GF-D8 (cell line): ENCODE results near the gene COQ3.
A peak's percentile ranks its signal among the peaks of the same experiment; 100 is the strongest.
"Not testable (repeated sequence)": the region's sequence is repeated elsewhere in the genome, so short reads cannot be mapped to it uniquely, and the experiment has no call there.

Experiments
- DNase-seq: peaks from one replicate; lab custom pipeline; 2025; lab: John Stamatoyannopoulos, UW

COQ3 gene

DNA sequence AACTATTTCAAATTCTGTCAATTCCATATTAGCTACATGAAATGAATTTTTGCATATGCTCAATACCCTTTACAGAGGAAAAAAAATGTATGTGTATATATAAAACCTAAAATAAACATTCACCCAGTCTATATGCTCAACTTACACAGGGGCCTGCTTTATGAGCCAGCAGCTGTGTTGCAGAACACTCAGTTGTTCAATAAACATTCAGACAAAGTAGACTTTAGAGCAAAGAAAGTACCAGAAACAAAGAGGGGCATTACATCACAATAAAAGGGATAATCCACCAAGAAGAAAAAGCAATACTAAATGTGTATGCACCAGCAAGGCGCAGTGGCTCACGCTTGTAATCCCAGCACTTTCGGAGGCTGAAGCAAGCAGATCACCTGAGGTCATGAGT, 9.5 kb downstream of the COQ3 start:
- no peak for DNase-seq

DNA sequence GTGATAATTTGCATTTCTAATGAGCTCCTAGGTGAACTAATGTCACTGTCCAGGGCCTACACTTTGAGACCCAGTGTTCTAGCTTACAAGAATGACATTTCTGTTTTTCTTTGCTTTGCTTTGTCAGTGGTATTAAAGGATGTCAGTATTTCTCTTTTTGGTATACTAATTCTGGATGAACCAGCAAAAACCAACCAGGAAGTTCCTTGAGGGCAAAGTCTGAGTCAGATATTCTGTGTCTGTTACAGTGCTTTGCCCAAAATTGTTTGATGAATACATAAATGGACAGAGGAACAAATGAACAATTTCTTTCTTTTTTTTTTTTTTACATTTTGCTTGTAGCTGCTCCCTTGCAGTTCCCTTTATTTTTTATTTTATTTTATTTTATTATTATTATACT, 15.4 kb downstream of the COQ3 start:
- DNase-seq, result no peak

GRCh38 chr6:99369533-99369932, 24.5 kb downstream of the COQ3 start:
- DNase-seq, result no peak

DNA sequence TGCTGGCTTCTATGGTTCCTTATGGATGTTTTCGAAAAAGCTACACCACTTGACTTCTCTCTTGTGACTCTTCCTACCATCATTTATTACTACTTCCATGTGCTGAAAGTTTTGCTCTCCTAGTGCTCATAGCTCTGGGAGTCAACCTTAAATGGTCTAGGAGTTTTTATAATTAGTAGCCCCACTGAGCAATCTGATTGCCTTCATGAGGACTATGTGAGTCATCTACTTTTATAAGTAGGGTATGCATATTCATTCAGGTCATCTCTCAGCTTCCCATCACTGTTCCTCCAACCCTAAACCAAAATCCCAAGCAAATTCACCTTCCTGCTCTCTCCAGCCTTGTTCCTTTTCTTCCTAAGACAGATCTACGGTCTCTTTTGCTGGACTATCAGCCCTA, 27.1 kb downstream of the COQ3 start:
- DNase-seq, result no peak

DNA sequence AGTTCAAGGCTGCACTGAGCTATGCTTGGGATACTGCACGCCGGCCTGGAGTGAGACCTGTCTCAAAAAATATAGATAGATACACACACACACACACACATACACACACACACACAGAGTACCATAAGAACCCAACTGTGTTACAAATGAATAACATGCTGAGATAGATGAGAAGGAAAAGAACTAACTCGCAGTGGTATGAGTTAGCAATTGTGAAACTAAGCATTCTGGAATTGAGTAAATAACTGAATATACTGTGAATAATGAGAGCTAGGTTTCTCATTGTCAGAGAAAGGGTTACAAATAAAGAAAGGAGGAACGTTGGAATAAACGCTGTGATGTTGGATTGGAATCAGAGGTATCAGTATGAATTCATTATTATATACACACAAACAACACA, 30.0 kb downstream of the COQ3 start:
- DNase-seq, result no peak

DNA sequence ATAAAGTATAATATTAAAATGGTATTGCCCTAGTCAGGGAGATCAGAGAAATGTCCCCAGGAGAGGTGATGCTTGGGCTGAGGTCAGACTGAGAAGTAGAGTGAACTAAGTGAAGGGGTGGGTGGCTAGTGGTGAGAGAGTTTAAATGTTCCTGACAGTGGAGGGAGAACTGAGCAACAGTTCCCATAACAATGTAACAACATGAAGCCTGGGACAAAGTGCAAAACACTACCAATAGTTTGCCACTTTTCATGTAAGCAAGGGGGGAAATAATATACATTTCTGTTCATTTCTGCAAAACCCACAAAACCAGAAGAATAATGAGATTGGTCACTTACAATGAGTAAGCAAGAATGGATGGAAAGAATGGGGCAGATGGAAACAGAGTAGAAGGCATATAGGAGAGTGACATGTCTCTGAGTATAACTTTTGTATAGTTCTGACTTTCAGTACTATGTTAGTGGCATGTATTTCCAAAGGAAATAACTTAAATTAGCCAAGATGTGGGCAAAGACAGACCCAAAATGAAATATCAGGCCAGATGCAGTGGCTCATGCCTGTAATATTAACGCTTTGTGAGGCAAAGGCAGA, 31.2 kb downstream of the COQ3 start:
- DNase-seq, result no peak

DNA sequence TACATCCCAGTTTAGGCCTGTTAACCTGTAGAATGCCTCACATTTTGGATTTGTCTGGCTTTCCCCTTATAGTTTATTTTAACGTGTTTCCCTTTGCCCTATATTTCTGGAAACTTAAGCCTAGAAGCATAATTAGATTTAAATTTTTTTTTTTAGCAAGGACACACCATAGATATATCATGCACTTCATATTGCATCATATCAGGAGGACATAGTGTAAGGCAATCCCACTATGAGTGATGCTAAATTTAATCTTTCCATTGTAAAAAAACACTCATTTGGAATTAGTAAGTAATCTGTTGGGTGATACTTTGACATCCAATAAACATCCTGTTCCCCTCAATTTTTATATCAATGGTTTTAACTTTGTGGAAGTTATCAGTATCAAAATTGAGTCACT, 34.2 kb downstream of the COQ3 start:
- no peak for DNase-seq

DNA sequence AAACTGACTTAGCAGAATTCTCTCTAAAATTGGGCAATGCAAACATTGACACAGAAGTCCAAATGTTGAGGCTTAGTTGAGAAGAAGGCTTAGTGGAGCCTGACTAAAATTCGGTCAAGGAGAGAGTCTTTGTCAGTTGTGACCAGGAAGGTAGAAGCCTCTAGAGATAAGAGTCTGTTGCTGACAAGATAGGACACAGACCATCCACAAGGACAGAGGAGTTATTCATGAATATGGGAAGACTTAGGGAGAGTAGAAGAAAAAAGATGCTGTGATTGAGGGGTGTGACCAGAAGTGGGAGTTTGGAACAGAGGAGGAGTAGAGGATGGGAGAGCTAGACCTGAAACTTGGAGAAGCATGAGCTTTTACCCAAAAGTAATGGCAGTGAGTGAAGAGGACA, 37.4 kb downstream of the COQ3 start:
- no peak for DNase-seq

- DNase-seq, result no peak
Measured at GRCh38 chr6:99354983-99355382, 39.0 kb downstream of the COQ3 start.

DNA sequence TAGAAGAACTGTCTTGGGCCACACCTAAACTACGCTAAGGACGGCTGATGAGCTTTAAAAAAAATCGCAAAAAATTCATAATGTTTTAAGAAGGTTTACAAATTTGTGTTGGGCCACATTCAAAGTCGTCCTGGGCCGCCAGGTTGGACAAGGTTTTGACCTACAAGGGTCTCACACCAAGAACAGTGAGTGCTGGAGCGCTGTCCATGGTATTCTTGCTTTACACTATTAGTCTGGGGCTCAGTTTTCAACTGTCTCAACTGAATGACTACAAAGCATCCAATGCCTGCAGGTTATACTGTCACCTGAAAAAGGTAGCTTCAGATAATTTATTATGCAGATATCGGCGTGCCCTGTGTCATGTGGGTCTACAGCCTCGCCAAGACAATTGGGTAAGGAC, 40.9 kb downstream of the COQ3 start:
- DNase-seq, result no peak

GRCh38 chr6:99350573-99350972, 43.4 kb downstream of the COQ3 start:
- no peak for DNase-seq

- no peak for DNase-seq
Measured at GRCh38 chr6:99349171-99350141, 44.5 kb downstream of the COQ3 start, which contains the start of gene FAXC. FAXC (minus strand) TSS chr6:99349674; CDS start chr6:99349372, 302 bp downstream.

GRCh38 chr6:99348288-99349170, 45.5 kb downstream of the COQ3 start:
- DNase-seq, result no peak

DNA sequence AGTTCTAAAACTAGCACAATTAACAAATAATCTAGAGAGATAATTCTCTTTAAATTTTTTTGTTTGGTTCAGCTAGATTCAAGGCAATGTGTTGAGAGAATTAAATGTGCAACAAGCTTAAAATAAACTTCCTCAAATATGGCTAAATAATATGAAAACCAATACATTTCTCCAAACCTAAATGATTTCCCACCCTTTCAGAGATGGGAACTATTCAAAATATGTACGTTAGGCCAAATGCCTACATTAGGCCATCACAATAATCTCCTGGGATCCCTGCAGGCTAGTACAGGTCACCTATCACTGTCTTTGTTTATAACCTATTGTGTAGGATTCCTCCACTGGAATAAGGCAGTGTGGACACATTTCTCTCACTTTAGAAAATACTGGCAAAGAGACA, 46.2 kb downstream of the COQ3 start:
- DNase-seq, result no peak

GRCh38 chr6:99346595-99346994, 47.4 kb downstream of the COQ3 start:
- DNase-seq, result no peak

- no peak for DNase-seq
Measured at GRCh38 chr6:99345164-99345563, 48.8 kb downstream of the COQ3 start.

GRCh38 chr6:99344289-99344688, 49.7 kb downstream of the COQ3 start:
- DNase-seq, result no peak

DNA sequence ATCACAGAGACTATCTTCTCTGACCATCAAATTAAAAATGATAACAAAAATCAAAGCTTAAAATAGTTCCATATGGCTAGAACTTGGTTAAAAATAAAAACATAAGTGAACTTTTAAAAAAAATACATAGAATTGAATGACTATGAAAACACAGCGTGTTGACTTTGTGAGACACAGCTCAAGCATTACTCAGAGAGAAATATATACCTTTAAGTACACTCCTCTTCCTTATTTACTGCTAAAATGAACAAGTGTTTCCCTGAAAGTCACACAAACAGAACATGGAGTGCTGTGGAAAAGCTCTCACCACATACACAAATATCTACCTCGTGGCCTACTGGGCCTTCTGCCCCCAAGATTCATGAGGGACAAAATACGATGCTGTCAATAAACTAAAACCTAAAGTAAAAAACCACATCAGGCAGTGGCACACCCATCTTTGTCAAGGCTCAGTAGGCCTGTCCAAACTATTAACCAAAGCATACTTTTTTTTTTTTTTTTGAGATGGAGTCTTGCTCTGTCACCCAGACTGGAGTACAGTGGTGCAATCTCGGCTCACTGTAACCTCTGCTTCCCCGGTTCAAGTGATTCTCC, 52.0 kb downstream of the COQ3 start:
- no peak for DNase-seq

GRCh38 chr6:99338188-99338587, 55.8 kb downstream of the COQ3 start:
- no peak for DNase-seq

GRCh38 chr6:99335298-99335697, 58.7 kb downstream of the COQ3 start:
- DNase-seq, result not testable (repeated sequence)

- DNase-seq, result peak; percentile 14
Measured at GRCh38 chr6:99334526-99335127, 59.4 kb downstream of the COQ3 start.

DNA sequence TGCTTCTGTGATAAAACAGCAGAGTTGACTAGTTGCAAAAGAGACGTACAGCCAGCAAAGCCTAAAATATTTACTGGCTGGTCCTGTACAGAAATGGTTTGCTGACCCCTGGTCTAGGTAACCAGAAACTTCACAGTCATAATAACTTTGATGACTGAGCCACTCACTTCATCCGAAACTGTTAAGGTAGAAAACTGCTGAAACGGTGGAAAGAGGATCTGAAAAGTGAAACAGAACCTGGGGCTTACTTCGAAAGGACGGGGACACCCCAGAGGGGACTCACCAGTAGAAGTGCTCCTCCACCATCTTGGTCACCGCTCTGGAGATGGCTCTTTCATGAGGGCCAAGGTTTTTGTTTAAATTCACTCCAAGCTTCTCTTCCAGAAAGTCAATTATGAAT, 60.9 kb downstream of the COQ3 start:
- no peak for DNase-seq
